ENCODE measurements around the gene LRP5.

- no peak for TF ChIP-seq CTCF (conservative IDR thresholded peaks at IDR 0.05; ENCODE audit: low read length)
- no peak for TF ChIP-seq EZH2phosphoT487 (IDR thresholded peaks at IDR 0.05; ENCODE audit: borderline replicate concordance)
These were observed 167.0 kb downstream of the LRP5 start for GRCh38 chr11:68479390-68479789.

Measured in Loucy (cell line).